ENCODE measurements around the gene SERTAD2.

SERTAD2 gene

DNA sequence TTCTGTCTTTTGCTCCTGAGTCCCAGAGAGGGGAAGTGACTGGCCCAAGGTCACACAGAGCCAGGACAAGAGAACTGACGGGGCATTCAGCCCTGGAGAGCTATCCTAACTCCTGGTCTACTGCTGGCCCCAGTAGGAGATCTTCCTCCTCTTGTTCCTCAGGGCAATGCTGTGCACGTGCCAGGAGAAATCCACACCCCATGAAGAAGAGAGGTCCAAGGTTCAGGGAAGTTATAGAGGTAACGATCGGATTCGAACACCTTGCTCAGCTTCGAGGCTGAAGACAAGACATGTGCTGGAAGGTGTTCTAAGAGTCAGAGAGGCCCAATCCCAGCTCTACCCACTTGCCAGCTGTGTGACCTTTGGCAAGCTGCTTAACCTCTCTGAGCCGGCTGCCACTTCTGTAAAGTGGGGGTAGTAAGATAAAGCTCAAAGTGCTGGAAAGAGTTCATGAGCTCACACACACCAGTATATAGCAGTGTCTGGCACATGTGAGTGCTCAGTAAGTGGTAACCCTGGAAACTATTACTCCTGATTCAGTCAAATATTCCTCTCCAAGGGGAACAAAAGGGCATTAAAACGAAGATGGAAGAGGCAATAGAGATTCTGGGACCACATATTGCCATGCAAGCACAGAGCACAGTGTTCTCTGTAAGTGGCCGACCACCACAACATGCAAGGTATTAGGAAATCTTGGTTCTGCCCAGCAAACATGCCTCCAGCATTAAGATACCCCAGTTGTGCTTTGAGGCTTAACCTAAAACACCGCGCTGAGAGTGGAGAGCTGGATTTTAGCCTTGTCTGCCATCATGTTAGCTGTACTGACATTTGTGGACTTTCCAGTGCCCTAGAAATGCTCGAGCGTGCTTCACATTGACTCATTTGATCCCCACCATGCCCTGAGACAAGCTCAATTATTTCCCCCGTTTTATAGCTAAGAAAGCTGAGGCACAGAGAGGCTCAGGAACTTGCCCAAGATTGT, 25.6 kb downstream of the SERTAD2 start:
- no peak for DNase-seq (ENCODE audit: low read depth)

- no peak for DNase-seq (ENCODE audit: low read depth)
These were observed 26.6 kb downstream of the SERTAD2 start for GRCh38 chr2:64626963-64627760.

- no peak for DNase-seq (ENCODE audit: low read depth)
These were observed 27.4 kb downstream of the SERTAD2 start for GRCh38 chr2:64626146-64626809.

DNA sequence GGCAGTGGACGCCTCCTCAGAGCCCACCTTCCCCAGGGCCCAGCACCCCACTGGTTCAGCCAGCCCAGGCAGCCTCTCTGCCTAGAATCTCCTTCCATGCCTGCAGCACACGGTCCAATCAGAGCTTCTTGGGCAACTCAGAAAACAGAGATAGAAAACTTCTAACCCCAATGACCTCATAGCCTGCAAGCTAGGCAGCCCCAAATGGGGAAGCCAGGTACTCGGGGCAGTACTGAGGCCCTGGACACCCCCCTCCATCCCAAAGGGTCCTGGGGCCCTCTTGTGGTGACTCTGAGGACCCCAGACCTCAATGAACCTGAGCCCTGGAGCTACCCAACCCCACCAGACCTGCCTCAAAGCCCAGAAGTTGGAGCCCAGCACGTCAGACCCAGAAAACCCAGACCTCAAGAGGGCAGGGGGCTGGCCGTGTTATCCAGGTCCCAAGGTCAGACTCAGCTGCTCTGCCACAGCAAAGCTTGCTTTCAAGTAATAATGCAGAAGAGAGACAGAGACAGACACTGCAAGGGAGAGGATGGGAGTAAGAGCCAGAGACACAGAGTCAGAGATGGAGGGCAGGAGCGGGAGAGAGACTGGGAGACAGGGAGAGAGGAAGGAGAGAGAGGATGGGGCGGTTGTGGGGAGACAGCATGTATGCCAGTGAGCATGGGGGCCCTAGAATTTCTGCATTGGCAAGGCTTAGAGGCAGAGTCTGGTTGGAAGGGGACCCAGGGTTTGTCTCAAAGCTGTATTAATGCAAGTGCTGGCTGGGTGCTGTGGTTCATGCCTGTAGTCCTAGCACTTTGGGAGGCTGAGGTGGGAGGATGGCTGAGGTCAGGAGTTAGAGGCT, 28.2 kb downstream of the SERTAD2 start:
- no peak for DNase-seq (ENCODE audit: low read depth)

DNA sequence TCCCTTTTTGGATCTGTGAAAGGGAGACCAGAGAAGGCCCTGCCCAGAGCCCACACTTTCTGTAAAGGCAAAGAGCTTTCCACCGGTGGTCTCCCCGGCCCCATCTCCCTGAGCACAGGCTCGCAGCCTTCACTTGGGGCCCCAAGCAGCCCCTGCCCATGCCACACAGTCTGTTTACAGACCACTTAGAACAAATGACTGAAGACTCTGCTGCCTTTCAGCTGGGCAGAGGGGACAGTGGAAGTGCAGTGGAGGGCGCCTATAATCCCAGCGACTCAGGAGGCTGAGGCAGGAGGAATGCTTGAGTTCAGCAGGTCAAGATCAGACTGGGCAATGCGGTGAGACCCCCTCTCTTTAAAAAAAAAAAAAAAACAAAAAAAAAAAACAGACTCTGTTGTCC, 28.9 kb downstream of the SERTAD2 start:
- DNase-seq (ENCODE audit: low read depth), result no peak

DNA sequence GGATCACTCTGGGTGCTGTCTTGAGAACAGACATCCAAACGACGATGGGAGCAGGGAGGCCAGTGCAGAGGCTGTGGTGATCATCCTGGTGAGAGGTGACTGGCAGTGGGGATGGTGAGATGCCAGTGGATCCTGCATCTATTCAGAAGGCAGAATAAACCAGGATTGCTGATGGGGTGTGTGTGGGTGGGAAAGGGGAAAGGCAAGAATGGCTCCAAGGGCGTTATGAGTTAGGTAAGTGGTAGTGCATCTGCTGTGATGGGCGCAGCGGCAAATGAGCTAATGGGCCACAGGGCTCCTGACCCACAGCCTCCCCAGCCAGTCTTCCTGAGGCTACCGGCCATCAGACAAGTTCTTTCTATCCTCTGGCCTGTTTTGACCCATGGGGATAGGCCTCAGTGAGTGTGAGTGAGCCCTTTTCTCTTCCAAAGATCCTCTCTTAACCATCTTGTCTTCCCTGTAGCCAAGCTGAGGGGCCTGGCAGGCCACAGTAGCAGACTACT, 29.6 kb downstream of the SERTAD2 start:
- no peak for DNase-seq (ENCODE audit: low read depth)

- DNase-seq (ENCODE audit: low read depth), result no peak
These were observed 30.4 kb downstream of the SERTAD2 start for GRCh38 chr2:64623242-64623850.

DNA sequence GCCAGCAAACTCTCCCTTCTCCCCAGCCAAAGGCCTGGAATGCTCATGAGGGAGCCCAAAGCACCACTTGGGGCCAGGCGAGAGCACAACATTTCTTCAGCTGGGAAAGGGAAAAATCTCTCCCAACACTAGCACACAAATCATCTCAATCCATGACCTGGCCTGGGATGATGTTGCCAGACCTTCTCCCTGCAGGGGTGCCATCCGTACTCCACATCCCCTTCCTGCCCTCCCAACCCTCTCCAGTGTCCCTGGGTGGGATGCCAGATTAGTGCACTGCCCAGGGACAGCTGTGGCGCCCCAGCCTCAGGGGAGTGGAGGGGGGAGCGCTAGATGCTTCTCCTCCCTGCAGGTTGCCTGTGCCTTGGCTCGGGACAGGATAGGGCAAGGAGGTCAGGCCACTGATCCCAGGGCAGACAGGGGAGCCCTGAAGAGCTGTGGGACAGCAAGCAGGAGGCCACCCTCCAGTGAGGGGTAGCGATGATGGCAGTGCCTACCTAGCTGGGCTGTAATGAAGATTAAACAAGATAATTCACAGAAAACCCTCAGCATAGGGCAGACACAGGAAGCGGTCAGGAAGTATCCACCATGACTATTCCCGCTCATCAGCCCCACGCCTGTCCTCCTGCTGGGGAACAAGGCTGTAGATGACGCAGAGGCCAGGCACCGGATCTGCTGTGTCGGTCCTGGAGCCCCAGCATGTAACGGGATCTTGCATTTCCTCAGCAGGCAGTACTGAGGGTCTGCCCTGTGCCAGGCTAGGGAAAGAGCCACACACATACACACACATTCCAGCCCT, 31.1 kb downstream of the SERTAD2 start:
- DNase-seq (ENCODE audit: low read depth), result no peak

DNA sequence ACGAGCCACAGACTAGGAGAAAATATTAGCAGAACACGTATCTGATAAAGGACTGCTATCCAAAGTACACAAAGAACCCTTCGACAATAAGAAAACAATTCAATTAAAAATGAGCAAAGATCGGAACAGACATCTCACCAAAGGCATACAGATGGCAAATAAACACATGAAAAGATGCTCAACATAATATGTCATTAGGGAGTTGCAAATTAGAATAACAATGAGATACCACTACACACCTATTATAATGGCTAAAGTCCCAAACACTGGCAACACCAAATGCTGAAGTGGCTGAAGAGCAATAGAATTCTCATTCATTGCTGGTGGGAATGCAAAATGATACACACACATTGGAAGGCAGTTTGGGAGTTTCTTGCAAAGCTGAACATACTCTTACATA, 33.1 kb downstream of the SERTAD2 start:
- DNase-seq (ENCODE audit: low read depth), result no peak

GRCh38 chr2:64617631-64618151, 36.0 kb downstream of the SERTAD2 start:
- no peak for DNase-seq (ENCODE audit: low read depth)

- DNase-seq (ENCODE audit: low read depth), result no peak
These were observed 37.7 kb downstream of the SERTAD2 start for GRCh38 chr2:64615844-64616536.

- DNase-seq (ENCODE audit: low read depth), result no peak
These were observed 38.4 kb downstream of the SERTAD2 start for GRCh38 chr2:64615192-64615763.

DNA sequence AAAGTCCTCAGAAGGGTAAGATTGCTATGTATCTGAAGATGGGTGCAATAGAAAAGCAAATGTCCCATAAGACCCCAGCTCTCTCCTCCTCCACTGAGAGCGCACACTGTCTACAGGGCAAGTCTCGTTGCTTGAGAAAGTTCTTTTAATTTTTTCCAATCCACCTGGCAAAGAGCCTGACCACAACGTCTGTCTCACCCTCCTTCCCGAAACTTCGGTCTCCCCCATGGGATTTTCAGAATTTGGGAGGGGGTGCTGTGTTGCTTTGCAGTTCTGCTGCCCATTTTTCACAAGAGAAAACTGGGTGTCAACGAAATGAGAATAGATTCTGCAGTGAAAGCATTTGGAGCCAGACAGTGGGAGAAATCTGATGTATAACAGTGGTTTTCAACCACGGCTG, 40.4 kb downstream of the SERTAD2 start:
- no peak for DNase-seq (ENCODE audit: low read depth)

- no peak for DNase-seq (ENCODE audit: low read depth)
These were observed 41.0 kb downstream of the SERTAD2 start for GRCh38 chr2:64612575-64613195.

- no peak for DNase-seq (ENCODE audit: low read depth)
These were observed 43.3 kb downstream of the SERTAD2 start for GRCh38 chr2:64610316-64610855.

- DNase-seq (ENCODE audit: low read depth), result no peak
These were observed 43.8 kb downstream of the SERTAD2 start for GRCh38 chr2:64609942-64610281.

DNA sequence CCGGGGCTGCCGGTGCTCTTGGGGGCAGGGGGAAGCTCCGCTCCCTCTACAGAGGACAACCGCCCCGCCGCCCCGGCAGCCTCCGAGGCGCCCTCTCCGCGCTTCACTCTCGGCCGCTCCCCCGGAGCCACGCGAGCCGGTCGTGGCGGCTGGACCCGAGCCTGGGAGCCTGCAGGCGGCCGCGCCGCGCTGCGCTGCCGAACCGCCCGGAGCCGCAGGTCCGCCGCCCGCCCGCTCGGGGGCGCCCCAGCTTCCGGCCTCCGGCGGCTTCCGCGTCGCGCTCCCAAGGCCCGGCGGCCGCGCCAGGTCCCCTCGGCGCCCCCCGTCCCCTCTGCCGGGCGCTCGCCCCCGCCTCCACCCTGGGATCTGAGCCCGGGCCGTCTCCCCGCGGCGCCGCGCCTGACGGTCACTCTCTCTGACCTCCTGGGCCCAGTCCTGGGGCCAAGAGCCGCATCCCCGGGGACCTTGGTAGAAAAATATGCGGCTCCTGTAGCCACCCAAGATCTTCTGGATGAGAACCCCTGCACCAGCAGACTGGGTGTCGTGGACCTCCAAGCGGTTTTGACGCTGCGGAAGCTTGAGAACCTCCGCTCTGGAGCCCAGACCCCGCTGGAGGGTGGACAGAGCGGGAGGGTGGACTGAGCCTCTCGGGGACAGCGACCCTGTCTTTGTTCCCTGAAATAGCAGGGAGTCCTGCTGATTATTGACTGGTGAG, 44.3 kb downstream of the SERTAD2 start:
- DNase-seq (ENCODE audit: low read depth), result no peak

DNA sequence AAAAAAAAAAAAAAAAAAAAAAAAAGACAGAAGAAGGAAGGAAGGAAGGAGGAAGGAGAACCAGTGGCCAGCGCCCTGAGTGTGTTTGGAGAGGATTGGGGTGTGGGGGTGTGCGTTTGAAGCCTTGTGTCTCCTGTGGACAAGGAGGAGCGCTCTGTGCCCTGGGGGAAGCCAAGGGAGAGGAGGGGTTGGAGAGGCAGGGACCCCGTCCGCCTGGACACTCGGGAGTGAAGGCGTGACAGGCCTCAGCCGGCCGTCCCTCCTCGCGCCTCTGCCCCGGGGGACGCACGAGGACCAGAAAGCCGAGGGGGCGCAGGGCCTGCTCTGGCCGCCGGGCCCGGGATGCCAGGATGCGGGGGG, 44.9 kb downstream of the SERTAD2 start:
- DNase-seq (ENCODE audit: low read depth), result no peak

Measured in HS-27A (cell line).